Omental fat pad (tissue), 4 donors: ENCODE data around the gene MCM9. TPM values are rescaled to one million over a fixed set of nuclear protein-coding genes. Genes with fewer than 3 reads are reported as not detected.

ENCODE experiments used
- ATAC-seq: fragments of 150-250 bp; one replicate; pipeline ENCODE4 v1.9.1; 2016; ENCODE audit warnings: mild to moderate bottlenecking, moderate library complexity; ENCODE audit not compliant: low FRiP score
- DNase-seq: peaks from one replicate; pipeline ENCODE4 v3.0.0-alpha.2; 2019; ENCODE audit warnings: low spot score
- total RNA-seq, 4 donors: library from RNA; depleted of rRNA; stranded (reverse); fragments of >200 nt; gene quantifications; one replicate each; pipeline ENCODE4 v1.1.0, GENCODE V29; 2016
- TF ChIP-seq, protein P1 (sequence below), 3 donors: fragments of 450-650 bp; IDR thresholded peaks; one replicate each; pipeline ENCODE4 v1.5.1; 2016 to 2017; ENCODE audit warnings: antibody characterized with exemption in 3 of 3, mild to moderate bottlenecking in 3 of 3, moderate library complexity in 2 of 3

The MCM9 gene
- total RNA-seq, 4 donors from 2014 or later, result 12.2 to 25.9 (median 14.3) TPM

- TF ChIP-seq, protein P1, sequence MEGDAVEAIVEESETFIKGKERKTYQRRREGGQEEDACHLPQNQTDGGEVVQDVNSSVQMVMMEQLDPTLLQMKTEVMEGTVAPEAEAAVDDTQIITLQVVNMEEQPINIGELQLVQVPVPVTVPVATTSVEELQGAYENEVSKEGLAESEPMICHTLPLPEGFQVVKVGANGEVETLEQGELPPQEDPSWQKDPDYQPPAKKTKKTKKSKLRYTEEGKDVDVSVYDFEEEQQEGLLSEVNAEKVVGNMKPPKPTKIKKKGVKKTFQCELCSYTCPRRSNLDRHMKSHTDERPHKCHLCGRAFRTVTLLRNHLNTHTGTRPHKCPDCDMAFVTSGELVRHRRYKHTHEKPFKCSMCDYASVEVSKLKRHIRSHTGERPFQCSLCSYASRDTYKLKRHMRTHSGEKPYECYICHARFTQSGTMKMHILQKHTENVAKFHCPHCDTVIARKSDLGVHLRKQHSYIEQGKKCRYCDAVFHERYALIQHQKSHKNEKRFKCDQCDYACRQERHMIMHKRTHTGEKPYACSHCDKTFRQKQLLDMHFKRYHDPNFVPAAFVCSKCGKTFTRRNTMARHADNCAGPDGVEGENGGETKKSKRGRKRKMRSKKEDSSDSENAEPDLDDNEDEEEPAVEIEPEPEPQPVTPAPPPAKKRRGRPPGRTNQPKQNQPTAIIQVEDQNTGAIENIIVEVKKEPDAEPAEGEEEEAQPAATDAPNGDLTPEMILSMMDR (IDR thresholded peaks at IDR 0.05), result no peak
- DNase-seq, result no peak
- ATAC-seq, result no peak
These were observed 29.1 kb downstream of the MCM9 start for GRCh38 chr6:118905851-118906250.

GRCh38 chr6:118905084-118905483 lies 29.9 kb downstream of the MCM9 start:
- TF ChIP-seq, protein P1 (IDR thresholded peaks at IDR 0.05), result no peak
- no peak for ATAC-seq
- no peak for DNase-seq

- TF ChIP-seq, protein P1 (IDR thresholded peaks at IDR 0.05), result no peak
- ATAC-seq (no peak), DNase-seq (no peak)
These were observed 31.3 kb downstream of the MCM9 start for GRCh38 chr6:118903691-118904090.

DNA sequence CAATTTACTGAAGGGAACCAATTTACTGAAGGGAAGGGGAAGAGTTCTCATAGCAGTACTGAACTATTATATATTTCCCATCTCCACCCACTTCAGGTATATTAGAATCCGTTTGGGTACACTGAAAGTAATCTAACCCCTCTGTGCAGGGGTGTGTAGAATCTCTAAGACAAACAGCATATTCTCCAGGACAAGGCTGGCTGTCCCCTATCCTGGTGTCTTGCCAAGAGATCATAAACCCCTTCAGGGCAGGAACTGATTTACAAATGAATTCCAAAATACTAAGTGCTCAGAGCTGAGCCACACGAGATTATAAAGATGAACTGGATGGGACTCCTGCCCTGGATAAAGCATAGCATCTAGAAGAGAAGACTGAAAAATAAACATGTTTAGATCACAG lies 31.8 kb downstream of the MCM9 start:
- no peak for ATAC-seq

DNA sequence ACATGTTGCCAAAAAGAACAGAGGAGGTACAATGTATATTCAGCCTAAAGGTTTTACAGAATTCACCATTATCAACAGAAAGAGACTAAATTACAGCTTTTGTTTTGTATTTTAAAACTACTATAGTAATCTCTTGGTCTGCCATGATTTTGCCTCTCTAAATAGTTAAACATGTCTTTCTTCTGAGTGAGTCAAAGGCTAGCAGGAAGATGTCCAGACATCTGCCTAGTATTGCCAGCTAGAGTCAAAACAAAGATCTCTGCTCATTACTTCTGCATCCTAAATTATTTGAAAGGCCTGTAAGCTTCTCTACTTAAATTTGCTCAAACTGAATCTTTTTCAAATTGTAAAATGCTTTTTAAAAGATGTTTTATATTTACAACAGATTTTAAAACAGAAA lies 32.2 kb downstream of the MCM9 start:
- ATAC-seq, result no peak
- TF ChIP-seq, protein P1 (IDR thresholded peaks at IDR 0.05), result no peak
- no peak for DNase-seq

More for the DNA sequence above, 31.8 kb downstream of the MCM9 start:
- no peak for DNase-seq
- TF ChIP-seq, protein P1 (IDR thresholded peaks at IDR 0.05), result no peak

GRCh38 chr6:118899948-118900347 lies 35.0 kb downstream of the MCM9 start:
- TF ChIP-seq, protein P1 (IDR thresholded peaks at IDR 0.05), result no peak
- no peak for DNase-seq
- ATAC-seq, result no peak

DNA sequence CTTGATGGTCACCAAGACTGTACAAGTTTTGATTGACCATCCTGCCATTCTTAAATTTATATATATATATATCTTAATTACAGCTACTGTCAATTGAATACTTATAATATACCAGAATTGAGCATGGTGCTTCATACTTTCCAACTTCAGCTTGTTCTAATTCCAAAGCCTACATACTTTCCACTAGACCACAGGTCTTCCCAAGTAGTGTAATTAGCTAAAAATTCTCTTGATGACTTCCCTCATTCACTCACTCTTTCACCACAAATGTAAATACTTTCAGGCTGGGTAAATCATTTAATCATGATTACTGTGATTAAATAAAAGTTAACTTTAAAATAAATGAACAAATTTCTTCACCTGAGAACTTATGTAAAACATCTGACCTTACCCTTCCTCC lies 37.6 kb downstream of the MCM9 start:
- DNase-seq, result no peak
- TF ChIP-seq, protein P1 (IDR thresholded peaks at IDR 0.05), result no peak
- ATAC-seq, result no peak
